Fibroblast of the aortic adventitia (primary cell): ENCODE results near the gene IRAK1. TPM values are rescaled to one million over a fixed set of nuclear protein-coding genes. Genes with fewer than 3 reads are reported as not detected.

Source experiments
- DNase-seq: peaks from one replicate; pipeline ENCODE4 v3.0.0-alpha.2; 2010; ENCODE audit warnings: low read depth
- H3K4me3 ChIP-seq: 2 replicates; pipeline ENCODE4 v1.5.1; 2011; ENCODE audit warnings: low read depth, mild to moderate bottlenecking, control low read depth, low read length, moderate library complexity
- total RNA-seq: library from RNA; depleted of rRNA; stranded (reverse); fragments of >200 nt; gene quantifications from 2 replicates; pipeline ENCODE4 v1.2.3, GENCODE V29; 2012; ENCODE audit warnings: low replicate concordance
- TF ChIP-seq, protein P1 (sequence below): IDR thresholded peaks from 2 replicates; pipeline ENCODE4 v1.5.1; 2011; ENCODE audit warnings: mild to moderate bottlenecking, low read length, control low read depth, inconsistent platforms; ENCODE audit not compliant: insufficient read depth

The IRAK1 gene
- total RNA-seq, 1 donor, result 80.5 TPM

DNA sequence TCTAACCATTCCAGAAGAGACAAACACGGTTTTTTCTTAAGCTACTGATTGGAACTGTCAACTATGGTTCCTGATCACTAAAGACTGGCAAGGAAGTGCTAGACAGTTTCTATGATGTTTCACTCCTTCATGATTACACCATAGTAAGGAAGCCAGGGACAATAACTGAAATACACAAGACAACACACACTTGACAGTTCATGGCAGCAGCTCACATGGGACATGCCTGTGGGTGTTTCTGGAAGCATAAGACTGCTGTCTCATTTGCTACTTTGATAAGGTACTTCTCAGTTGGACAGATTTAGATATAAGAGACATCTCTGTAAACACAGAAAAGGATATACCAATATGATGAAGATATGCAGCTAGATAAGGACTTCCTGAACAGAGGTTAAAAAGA, 8.3 kb upstream of the IRAK1 start:
- DNase-seq, result no peak
- no peak overlapping the region for H3K4me3 ChIP-seq
- TF ChIP-seq, protein P1, sequence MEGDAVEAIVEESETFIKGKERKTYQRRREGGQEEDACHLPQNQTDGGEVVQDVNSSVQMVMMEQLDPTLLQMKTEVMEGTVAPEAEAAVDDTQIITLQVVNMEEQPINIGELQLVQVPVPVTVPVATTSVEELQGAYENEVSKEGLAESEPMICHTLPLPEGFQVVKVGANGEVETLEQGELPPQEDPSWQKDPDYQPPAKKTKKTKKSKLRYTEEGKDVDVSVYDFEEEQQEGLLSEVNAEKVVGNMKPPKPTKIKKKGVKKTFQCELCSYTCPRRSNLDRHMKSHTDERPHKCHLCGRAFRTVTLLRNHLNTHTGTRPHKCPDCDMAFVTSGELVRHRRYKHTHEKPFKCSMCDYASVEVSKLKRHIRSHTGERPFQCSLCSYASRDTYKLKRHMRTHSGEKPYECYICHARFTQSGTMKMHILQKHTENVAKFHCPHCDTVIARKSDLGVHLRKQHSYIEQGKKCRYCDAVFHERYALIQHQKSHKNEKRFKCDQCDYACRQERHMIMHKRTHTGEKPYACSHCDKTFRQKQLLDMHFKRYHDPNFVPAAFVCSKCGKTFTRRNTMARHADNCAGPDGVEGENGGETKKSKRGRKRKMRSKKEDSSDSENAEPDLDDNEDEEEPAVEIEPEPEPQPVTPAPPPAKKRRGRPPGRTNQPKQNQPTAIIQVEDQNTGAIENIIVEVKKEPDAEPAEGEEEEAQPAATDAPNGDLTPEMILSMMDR, result no peak

DNA sequence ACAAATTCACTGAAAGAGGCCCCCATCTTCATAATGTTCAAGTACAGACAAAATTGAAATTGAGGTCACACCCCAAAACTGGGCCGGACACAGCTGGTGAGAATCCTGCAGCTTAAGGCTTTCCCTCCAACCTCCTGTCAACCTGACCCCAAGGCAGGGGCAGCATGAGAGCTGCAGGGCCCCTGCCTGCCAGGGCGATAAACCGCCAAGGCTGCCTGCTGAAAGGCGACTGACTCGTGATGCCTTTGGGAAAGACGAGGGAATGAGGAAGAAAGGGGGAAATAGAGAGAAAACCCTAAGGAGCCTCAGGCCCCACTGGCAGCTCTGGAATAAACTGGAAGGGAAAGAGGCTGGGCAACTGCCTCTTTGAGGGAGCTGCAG, 7.3 kb upstream of the IRAK1 start:
- DNase-seq, result no peak
- TF ChIP-seq, protein P1, result no peak
- no peak overlapping the region for H3K4me3 ChIP-seq

DNA sequence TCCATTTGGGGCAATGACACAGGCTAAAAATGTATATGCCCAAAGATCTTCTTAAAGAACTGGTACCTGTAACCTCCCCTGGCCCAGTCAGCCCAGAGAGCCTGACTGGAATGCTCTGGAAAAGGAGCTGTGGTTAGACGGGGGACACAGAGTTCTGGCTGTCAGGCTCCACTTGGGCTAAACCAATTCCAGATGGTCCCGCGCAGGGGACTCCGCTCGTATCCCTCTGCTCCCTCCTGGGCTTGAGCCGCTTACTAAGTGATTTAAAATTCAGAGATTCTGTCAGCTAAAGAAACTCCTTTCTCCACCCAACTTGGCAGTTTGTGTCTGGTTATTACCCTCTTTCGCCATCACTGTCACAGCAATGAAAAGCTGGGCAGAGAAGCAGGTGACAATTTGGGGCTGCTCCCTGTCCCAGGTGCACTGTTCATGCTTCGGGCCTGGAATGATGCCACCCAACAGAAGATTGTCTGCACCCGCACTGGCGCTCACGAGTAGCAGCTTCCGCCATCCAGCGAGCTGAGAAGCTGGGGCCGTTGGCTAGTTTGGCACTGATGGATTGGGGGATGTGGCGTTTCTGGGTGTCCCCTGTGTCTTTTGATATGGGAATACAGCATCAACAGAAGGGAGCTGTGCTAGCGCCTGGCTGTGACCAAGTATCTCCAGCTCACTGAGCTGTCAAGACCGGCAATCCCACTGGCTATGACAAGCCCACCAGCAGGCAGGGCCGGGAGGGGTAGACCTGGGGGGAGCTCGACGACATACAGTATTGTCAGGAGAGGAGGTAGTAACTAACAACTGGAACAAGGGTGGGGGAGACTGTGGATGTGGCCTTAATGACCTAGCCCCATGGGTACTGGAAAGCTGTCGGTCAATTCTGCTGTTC, 6.7 kb upstream of the IRAK1 start:
- H3K4me3 ChIP-seq, result no peak overlapping the region
- TF ChIP-seq, protein P1, result no peak
- DNase-seq, result no peak

DNA sequence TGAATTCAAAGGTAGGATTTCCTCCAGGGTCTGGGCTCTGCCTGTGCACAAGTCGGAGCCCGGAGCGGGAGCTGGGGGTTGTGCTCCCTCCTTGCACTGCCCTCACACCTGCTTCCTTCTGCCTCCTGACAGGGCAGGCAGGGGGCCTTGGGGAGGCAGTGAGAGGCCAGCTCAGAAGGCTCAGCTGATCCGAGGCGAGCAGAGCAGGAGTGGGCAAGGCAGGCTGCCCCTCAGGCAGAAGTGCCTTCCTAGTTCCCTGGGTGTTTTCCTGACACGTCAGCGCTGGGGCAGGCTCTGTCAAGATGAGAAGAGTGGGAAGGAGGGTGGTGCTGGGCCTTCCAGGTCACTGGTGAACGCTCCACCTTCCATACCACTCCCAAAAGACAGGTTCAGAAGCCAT, 5.5 kb upstream of the IRAK1 start:
- no peak for DNase-seq
- no peak overlapping the region for H3K4me3 ChIP-seq
- TF ChIP-seq, protein P1, result no peak

DNA sequence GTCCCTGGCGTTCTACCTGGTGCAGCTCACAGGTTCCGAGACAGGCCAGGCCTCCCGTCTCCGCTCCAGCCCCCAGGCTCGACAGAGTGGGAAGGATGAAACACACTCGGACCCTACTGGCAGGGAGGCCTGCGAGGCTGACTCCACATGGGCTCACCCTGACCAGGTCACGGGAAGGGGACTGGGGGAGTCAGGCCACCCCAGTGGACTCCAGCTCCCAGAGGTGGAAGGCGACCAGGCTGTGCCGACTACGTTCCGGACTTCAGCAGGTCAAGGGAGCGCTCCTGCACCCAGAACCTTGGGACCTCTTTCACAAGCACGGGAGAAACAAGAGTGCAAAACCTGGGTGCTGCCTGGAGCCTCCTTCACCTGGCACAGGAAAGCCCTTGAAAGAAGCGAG, 4.6 kb upstream of the IRAK1 start:
- no peak overlapping the region for H3K4me3 ChIP-seq
- no peak for DNase-seq
- TF ChIP-seq, protein P1, result no peak

DNA sequence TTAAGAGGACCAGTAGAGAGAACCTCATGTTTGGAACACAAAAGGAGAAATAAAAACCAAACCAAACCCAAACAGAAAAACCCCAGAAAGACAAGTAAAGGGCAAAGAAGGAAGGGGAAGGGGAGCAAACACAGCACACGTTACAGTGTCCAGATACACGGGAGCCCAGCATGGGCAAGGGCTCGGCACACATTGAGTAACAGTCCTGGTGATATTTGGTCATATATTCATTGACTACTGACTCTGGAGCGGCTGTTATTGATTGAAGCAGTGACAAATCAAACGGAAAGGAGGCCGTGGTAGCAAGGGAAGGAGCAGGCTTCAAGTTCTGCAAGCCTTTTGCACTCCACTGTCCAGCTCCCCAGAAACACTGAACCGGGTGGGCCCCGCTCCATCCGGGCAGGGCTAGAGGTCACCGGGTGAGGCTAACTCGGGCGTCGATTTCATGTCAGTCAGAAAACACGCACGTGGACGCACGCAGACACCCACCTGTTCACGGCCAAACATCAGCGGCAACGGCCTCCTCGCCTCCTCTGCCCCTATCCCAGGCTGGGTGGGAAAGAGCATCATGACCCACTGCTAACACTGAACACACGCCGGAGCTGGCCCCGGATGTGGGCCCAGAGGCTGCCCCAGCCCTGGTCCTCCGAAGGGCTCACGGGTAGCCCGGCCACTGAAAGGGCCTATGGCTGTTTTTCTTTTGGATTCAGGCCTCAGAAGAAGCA, 3.7 kb upstream of the IRAK1 start:
- DNase-seq, result no peak
- H3K4me3 ChIP-seq, result no peak overlapping the region
- TF ChIP-seq, protein P1, result no peak
